PC-9 (cell line): ENCODE results near the gene RASAL2.

Experiments used
- EZH2 ChIP-seq: fragments of 200-600 bp; sonication (generic); IDR thresholded peaks from 2 replicates; pipeline ENCODE4 v1.8.0; 2017; ENCODE audit warnings: antibody characterized with exemption, low read depth
- TF ChIP-seq, protein P1 (sequence below): fragments of 200-600 bp; sonication (generic); conservative IDR thresholded peaks from 2 replicates; pipeline ENCODE4 v1.6.1; 2017; ENCODE audit warnings: mixed run types, antibody characterized with exemption, mild to moderate bottlenecking, moderate library complexity

DNA sequence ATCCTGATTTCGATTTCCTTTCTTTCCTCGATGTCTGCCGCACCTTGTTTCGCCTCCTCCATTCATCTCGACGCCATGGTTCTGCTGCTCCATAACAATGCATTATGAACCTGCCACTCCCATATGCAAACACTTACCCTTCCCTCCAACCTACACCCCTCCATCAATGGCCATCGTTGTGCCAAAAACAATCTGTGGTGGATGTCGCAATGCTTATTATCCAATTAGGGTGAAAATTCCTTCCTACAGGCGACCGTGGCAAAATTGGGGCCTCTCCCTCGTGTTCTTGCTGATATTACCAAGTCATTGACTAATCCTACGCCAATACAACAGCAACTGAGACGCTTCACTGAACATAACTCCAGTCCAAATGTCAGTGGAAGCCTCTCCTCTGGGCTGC lies 362.6 kb downstream of the RASAL2 start:
- TF ChIP-seq, protein P1, sequence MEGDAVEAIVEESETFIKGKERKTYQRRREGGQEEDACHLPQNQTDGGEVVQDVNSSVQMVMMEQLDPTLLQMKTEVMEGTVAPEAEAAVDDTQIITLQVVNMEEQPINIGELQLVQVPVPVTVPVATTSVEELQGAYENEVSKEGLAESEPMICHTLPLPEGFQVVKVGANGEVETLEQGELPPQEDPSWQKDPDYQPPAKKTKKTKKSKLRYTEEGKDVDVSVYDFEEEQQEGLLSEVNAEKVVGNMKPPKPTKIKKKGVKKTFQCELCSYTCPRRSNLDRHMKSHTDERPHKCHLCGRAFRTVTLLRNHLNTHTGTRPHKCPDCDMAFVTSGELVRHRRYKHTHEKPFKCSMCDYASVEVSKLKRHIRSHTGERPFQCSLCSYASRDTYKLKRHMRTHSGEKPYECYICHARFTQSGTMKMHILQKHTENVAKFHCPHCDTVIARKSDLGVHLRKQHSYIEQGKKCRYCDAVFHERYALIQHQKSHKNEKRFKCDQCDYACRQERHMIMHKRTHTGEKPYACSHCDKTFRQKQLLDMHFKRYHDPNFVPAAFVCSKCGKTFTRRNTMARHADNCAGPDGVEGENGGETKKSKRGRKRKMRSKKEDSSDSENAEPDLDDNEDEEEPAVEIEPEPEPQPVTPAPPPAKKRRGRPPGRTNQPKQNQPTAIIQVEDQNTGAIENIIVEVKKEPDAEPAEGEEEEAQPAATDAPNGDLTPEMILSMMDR, result no peak
- no peak for TF ChIP-seq EZH2
